ENCODE measurements around the gene C12orf42.

The C12orf42 gene

DNA sequence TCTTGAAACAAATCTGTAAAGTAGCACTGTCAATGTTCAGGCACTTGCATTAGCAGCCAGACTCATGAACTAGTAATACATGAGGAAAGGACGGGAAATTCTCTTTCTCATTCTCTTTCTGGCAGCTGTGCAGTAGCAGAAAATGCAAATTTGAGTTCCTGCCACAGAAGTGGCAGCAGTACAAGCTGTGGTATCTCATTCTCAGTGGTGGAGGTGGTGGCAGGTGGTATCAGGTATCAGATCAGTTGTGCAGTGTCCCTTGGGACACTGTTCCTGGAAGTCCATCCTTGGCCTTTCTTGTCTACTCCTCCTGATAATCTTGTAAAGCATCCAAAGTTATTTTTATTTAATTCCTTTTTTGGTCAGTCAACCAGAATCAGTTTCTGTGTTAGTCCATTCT lies 103.0 kb downstream of the C12orf42 start:
- no peak overlapping the region for H4K5ac ChIP-seq (ENCODE audit: low read length)
- no peak overlapping the region for H3K18ac ChIP-seq (ENCODE audit: low read length)
- H4K8ac ChIP-seq (ENCODE audit: low read depth, low read length), result no peak overlapping the region
- no peak overlapping the region for H2AK5ac ChIP-seq (ENCODE audit: low read length)
- H3K4me3 ChIP-seq (ENCODE audit: low read length), result no peak overlapping the region
- H3K56ac ChIP-seq (ENCODE audit: low read length), result no peak overlapping the region
- H3K27me3 ChIP-seq (ENCODE audit: insufficient read depth, low read length, poor library complexity), result no peaks in the 10 kb centered on the region
- no peaks in the 10 kb centered on the region for H3K4me1 ChIP-seq (ENCODE audit: control insufficient read depth, low read depth, low read length)
- H3K4me2 ChIP-seq (ENCODE audit: low read length), result no peak overlapping the region
- WGBS (ENCODE audit: extremely low coverage, insufficient coverage, low lambda C conversion rate), result no CpG with 5 or more reads among the region's 1 CpG
- no peak for DNase-seq
- H3K27ac ChIP-seq (ENCODE audit: low read depth, low read length), result no peak overlapping the region
- H3K9ac ChIP-seq (ENCODE audit: low read length), result no peak overlapping the region
- no peak overlapping the region for H3K4ac ChIP-seq (ENCODE audit: low read depth, low read length)
- H2BK5ac ChIP-seq (ENCODE audit: low read length), result no peak overlapping the region
- no peak overlapping the region for H2BK120ac ChIP-seq (ENCODE audit: low read depth, low read length)
- no peak overlapping the region for H3K23ac ChIP-seq (ENCODE audit: low read length)
- no peaks in the 10 kb centered on the region for H3K79me2 ChIP-seq (ENCODE audit: control insufficient read depth, insufficient read depth, low read length)
- no peaks in the 10 kb centered on the region for H3K36me3 ChIP-seq (ENCODE audit: control insufficient read depth, insufficient read depth, low read length)
- no peaks in the 10 kb centered on the region for H3K79me1 ChIP-seq (ENCODE audit: low read length)
- no peak overlapping the region for H2BK15ac ChIP-seq (replicated peaks; ENCODE audit: low read depth)

DNA sequence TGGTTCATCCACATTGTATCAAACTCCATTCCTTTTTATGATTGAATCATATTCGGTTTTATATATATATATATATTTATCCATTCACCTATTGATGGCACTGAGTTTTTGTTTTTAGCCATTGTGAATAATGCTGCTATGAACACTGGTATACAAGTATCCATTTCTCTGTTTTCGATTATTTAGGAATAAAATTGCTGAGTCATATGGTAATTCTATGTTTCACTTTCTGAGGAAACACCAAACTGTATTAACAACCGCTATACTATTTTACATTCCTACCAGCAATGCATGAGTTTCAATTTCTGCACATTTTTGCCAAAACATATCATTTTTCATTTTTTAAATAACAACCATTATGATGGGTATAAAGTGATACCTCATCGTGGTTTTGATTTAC lies 104.7 kb downstream of the C12orf42 start:
- no peak overlapping the region for H2BK120ac ChIP-seq (ENCODE audit: low read depth, low read length)
- H3K79me1 ChIP-seq (ENCODE audit: low read length), result no peaks in the 10 kb centered on the region
- no peak overlapping the region for H3K56ac ChIP-seq (ENCODE audit: low read length)
- H2AK5ac ChIP-seq (ENCODE audit: low read length), result no peak overlapping the region
- no peak overlapping the region for H4K5ac ChIP-seq (ENCODE audit: low read length)
- H3K4ac ChIP-seq (ENCODE audit: low read depth, low read length), result no peak overlapping the region
- no peaks in the 10 kb centered on the region for H3K36me3 ChIP-seq (ENCODE audit: control insufficient read depth, insufficient read depth, low read length)
- H3K79me2 ChIP-seq (ENCODE audit: control insufficient read depth, insufficient read depth, low read length), result no peaks in the 10 kb centered on the region
- H3K23ac ChIP-seq (ENCODE audit: low read length), result no peak overlapping the region
- H3K27ac ChIP-seq (ENCODE audit: low read depth, low read length), result no peak overlapping the region
- no peak overlapping the region for H2BK15ac ChIP-seq (replicated peaks; ENCODE audit: low read depth)
- H4K8ac ChIP-seq (ENCODE audit: low read depth, low read length), result no peak overlapping the region
- H3K4me2 ChIP-seq (ENCODE audit: low read length), result no peak overlapping the region
- H3K9ac ChIP-seq (ENCODE audit: low read length), result no peak overlapping the region
- H2BK5ac ChIP-seq (ENCODE audit: low read length), result no peak overlapping the region
- H3K4me1 ChIP-seq (ENCODE audit: control insufficient read depth, low read depth, low read length), result no peaks in the 10 kb centered on the region
- no peak for DNase-seq
- WGBS (ENCODE audit: extremely low coverage, insufficient coverage, low lambda C conversion rate), result no CpG with 5 or more reads among the region's 4 CpGs
- H3K18ac ChIP-seq (ENCODE audit: low read length), result no peak overlapping the region
- H3K27me3 ChIP-seq (ENCODE audit: insufficient read depth, low read length, poor library complexity), result no peaks in the 10 kb centered on the region
- H3K4me3 ChIP-seq (ENCODE audit: low read length), result no peak overlapping the region

DNA sequence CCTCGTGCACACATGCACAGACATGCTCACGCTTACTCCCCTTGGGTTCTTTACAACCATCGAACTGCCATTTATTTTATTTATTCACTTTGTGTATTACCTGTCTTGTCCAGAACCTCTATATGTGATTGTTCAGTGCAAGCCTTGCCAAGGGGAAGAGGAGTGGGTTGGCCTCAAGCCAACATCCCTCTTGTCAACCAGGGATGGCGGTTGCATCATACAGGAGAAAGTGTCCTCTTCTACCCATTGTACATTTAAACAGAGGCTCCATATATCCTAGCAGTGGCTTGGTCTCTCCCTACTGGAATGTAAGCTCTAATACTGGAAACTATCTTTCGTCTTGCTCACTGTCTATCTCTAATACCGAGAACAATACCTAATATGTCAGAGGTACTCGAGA lies 108.4 kb downstream of the C12orf42 start:
- Histone ChIP-seq H3K27ac (ENCODE audit: low read depth, low read length) (no peak overlapping the region), H3K56ac (ENCODE audit: low read length) (no peak overlapping the region), H3K23ac (ENCODE audit: low read length) (no peak overlapping the region), H3K4me3 (ENCODE audit: low read length) (no peak overlapping the region), H3K18ac (ENCODE audit: low read length) (no peak overlapping the region), H3K4ac (ENCODE audit: low read depth, low read length) (no peak overlapping the region), H3K79me2 (ENCODE audit: control insufficient read depth, insufficient read depth, low read length) (no peaks in the 10 kb centered on the region), H2BK15ac (replicated peaks; ENCODE audit: low read depth) (no peak overlapping the region), H3K4me1 (ENCODE audit: control insufficient read depth, low read depth, low read length) (no peaks in the 10 kb centered on the region), H3K79me1 (ENCODE audit: low read length) (no peaks in the 10 kb centered on the region), H2BK5ac (ENCODE audit: low read length) (no peak overlapping the region), H3K27me3 (ENCODE audit: insufficient read depth, low read length, poor library complexity) (no peaks in the 10 kb centered on the region), H2BK120ac (ENCODE audit: low read depth, low read length) (no peak overlapping the region), H4K5ac (ENCODE audit: low read length) (no peak overlapping the region), H2AK5ac (ENCODE audit: low read length) (no peak overlapping the region), H4K8ac (ENCODE audit: low read depth, low read length) (no peak overlapping the region), H3K36me3 (ENCODE audit: control insufficient read depth, insufficient read depth, low read length) (no peaks in the 10 kb centered on the region), H3K9ac (ENCODE audit: low read length) (no peak overlapping the region), H3K4me2 (ENCODE audit: low read length) (no peak overlapping the region)
- no CpG with 5 or more reads among the region's 7 CpGs for WGBS (ENCODE audit: extremely low coverage, insufficient coverage, low lambda C conversion rate)
- DNase-seq, result no peak

DNA sequence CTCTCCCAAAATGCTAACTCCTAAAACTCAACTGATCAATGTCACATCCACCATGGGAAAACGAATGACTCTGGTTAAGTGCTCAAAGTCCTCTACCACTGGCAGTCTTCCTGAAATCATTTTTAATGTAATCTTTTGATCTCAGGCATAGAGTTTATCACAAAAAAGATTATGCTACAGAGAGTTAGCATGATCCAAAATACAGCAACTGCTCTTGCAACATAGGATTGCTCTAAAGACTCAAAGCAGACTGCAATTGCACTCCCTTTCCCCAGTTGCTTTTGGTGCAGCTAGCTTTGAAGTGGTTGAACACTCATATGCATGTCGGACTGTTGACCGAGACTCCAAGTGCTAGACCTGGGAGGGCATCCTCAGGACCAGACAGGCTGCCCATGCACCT lies 109.3 kb downstream of the C12orf42 start:
- Histone ChIP-seq H3K4me3 (ENCODE audit: low read length) (no peak overlapping the region), H4K5ac (ENCODE audit: low read length) (no peak overlapping the region), H3K27me3 (ENCODE audit: insufficient read depth, low read length, poor library complexity) (no peaks in the 10 kb centered on the region), H3K56ac (ENCODE audit: low read length) (no peak overlapping the region), H3K4me2 (ENCODE audit: low read length) (no peak overlapping the region), H3K4me1 (ENCODE audit: control insufficient read depth, low read depth, low read length) (no peaks in the 10 kb centered on the region), H3K36me3 (ENCODE audit: control insufficient read depth, insufficient read depth, low read length) (no peaks in the 10 kb centered on the region), H3K23ac (ENCODE audit: low read length) (no peak overlapping the region), H2BK120ac (ENCODE audit: low read depth, low read length) (no peak overlapping the region), H3K79me1 (ENCODE audit: low read length) (no peaks in the 10 kb centered on the region), H2BK15ac (replicated peaks; ENCODE audit: low read depth) (no peak overlapping the region), H3K27ac (ENCODE audit: low read depth, low read length) (no peak overlapping the region), H3K4ac (ENCODE audit: low read depth, low read length) (no peak overlapping the region), H4K8ac (ENCODE audit: low read depth, low read length) (no peak overlapping the region), H3K79me2 (ENCODE audit: control insufficient read depth, insufficient read depth, low read length) (no peaks in the 10 kb centered on the region), H3K18ac (ENCODE audit: low read length) (no peak overlapping the region), H2AK5ac (ENCODE audit: low read length) (no peak overlapping the region), H3K9ac (ENCODE audit: low read length) (no peak overlapping the region), H2BK5ac (ENCODE audit: low read length) (no peak overlapping the region)
- WGBS (ENCODE audit: extremely low coverage, insufficient coverage, low lambda C conversion rate), result no CpG with 5 or more reads among the region's 3 CpGs
- no peak for DNase-seq

DNA sequence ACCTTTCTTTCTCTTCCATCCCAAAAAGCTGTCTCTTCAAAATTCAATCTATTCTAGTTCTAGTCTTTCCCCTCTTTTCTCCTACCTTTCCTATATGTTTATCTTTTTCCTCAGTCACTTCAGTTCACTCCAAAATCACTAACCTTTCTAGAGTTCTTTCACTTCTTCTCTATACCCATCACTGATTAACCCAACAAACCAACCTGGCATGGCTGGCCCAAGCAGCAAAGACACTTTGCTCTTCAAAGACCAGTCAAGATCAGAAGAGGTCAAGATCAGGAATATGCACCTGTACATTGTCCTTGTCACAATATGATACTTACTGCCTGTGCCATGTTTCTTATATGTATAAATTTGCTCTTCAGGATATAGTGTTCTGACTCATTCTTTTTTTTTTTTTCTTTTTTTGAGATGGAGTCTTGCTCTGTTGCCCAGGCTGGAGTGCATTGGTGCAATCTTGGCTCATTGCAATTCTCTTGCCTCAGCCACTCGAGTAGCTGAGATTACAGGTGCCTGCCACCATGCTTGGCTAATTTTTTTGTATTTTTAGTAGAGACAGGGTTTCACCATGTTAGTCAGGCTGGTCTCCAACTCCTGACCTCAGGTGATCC lies 112.9 kb downstream of the C12orf42 start:
- no peaks in the 10 kb centered on the region for H3K79me2 ChIP-seq (ENCODE audit: control insufficient read depth, insufficient read depth, low read length)
- no peak overlapping the region for H3K23ac ChIP-seq (ENCODE audit: low read length)

DNA sequence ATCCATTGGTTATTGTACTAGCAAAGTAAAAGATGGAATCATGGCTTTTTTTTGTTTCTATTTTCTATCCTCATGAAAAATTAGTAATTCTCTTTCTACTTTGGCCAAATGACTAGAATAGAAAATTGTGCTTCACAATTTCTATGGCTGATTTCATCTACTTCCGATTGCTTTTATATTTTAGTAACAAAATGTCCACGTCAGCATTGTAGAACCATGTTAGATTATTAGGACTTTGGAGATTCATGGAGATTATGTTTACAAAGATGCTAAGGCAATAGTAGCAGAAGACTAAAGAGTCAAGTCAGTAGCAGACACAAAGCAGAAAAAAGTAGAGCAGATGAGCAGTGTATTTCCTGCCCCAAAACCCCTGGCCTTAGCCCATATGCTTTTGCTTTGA lies 113.6 kb downstream of the C12orf42 start:
- Histone ChIP-seq H3K36me3 (ENCODE audit: control insufficient read depth, insufficient read depth, low read length) (no peaks in the 10 kb centered on the region), H3K27ac (ENCODE audit: low read depth, low read length) (no peak overlapping the region), H2AK5ac (ENCODE audit: low read length) (no peak overlapping the region), H4K8ac (ENCODE audit: low read depth, low read length) (no peak overlapping the region), H3K79me2 (ENCODE audit: control insufficient read depth, insufficient read depth, low read length) (no peaks in the 10 kb centered on the region), H3K4me1 (ENCODE audit: control insufficient read depth, low read depth, low read length) (peaks cover 4% of the 10 kb centered on the region), H3K9ac (ENCODE audit: low read length) (no peak overlapping the region), H3K4me2 (ENCODE audit: low read length) (no peak overlapping the region), H3K4ac (ENCODE audit: low read depth, low read length) (no peak overlapping the region), H2BK15ac (replicated peaks; ENCODE audit: low read depth) (no peak overlapping the region), H3K79me1 (ENCODE audit: low read length) (no peaks in the 10 kb centered on the region), H3K56ac (ENCODE audit: low read length) (no peak overlapping the region), H2BK5ac (ENCODE audit: low read length) (no peak overlapping the region), H2BK120ac (ENCODE audit: low read depth, low read length) (no peak overlapping the region), H3K27me3 (ENCODE audit: insufficient read depth, low read length, poor library complexity) (no peaks in the 10 kb centered on the region), H3K23ac (ENCODE audit: low read length) (no peak overlapping the region), H3K4me3 (ENCODE audit: low read length) (no peak overlapping the region), H3K18ac (ENCODE audit: low read length) (no peak overlapping the region), H4K5ac (ENCODE audit: low read length) (no peak overlapping the region)
- DNase-seq, result no peak
- WGBS (ENCODE audit: extremely low coverage, insufficient coverage, low lambda C conversion rate), result no CpG with 5 or more reads among the region's 2 CpGs

More for the DNA sequence above, 112.9 kb downstream of the C12orf42 start:
- H2BK15ac ChIP-seq (replicated peaks; ENCODE audit: low read depth), result no peak overlapping the region
- no peak overlapping the region for H4K5ac ChIP-seq (ENCODE audit: low read length)
- no peak overlapping the region for H3K4me2 ChIP-seq (ENCODE audit: low read length)
- H3K18ac ChIP-seq (ENCODE audit: low read length), result no peak overlapping the region
- no peak overlapping the region for H3K56ac ChIP-seq (ENCODE audit: low read length)
- H3K4me3 ChIP-seq (ENCODE audit: low read length), result no peak overlapping the region
- H3K36me3 ChIP-seq (ENCODE audit: control insufficient read depth, insufficient read depth, low read length), result no peaks in the 10 kb centered on the region
- no peaks in the 10 kb centered on the region for H3K79me1 ChIP-seq (ENCODE audit: low read length)
- no peak overlapping the region for H3K9ac ChIP-seq (ENCODE audit: low read length)
- H3K27ac ChIP-seq (ENCODE audit: low read depth, low read length), result no peak overlapping the region
- no peak overlapping the region for H2BK5ac ChIP-seq (ENCODE audit: low read length)
- no peak for DNase-seq
- H4K8ac ChIP-seq (ENCODE audit: low read depth, low read length), result no peak overlapping the region
- H3K4me1 ChIP-seq (ENCODE audit: control insufficient read depth, low read depth, low read length), result peaks cover 2% of the 10 kb centered on the region
- H2AK5ac ChIP-seq (ENCODE audit: low read length), result no peak overlapping the region
- H3K4ac ChIP-seq (ENCODE audit: low read depth, low read length), result no peak overlapping the region
- no peak overlapping the region for H2BK120ac ChIP-seq (ENCODE audit: low read depth, low read length)
- no peaks in the 10 kb centered on the region for H3K27me3 ChIP-seq (ENCODE audit: insufficient read depth, low read length, poor library complexity)
- WGBS (ENCODE audit: extremely low coverage, insufficient coverage, low lambda C conversion rate), result no CpG with 5 or more reads among the region's 1 CpG

All from mesendoderm (in vitro differentiated cells).